ENCODE results near the gene RNF44. TPM values are rescaled to one million over a fixed set of nuclear protein-coding genes. Genes with fewer than 3 reads are reported as not detected.
A peak's percentile ranks its signal among the peaks of the same experiment; 100 is the strongest.

The RNF44 gene
- total and polyA plus RNA-seq, 2 experiments from 2014 or later, result 13.0 to 17.4 TPM

DNA sequence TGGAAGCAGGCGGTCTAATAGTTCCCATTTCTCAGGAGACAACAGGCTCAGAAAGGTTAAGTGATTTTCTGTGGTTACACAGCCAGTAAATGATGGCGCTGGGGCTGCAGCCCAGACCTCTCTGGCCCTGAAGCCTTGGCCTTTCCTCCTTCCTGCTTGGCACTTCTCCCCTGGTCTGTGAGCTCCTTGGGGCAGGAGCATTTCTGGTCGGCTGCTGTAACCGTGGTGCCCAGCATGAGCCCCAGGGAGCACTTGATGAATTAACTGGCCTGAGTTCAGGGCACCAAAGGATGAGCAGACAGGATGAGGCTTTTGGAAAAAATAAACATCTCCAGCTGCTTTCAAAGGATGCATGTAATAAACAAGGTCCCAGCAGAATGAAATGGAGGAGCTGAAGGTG lies 42.1 kb upstream of the RNF44 start:
- Histone ChIP-seq H3K4me1 (ENCODE audit: insufficient read depth) (no peaks in the 10 kb centered on the region), H3K79me2 (no peaks in the 10 kb centered on the region), H4K20me1 (ENCODE audit: insufficient read depth, poor library complexity, severe bottlenecking) (no peaks in the 10 kb centered on the region), H3K27me3 (no peaks in the 10 kb centered on the region), H3K4me2 (no peak overlapping the region), H3K4me3 (no peak overlapping the region), H3K27ac (no peak overlapping the region), H3K9me3 (ENCODE audit: low read depth) (no peaks in the 10 kb centered on the region), H3K9me2 (replicated peaks; ENCODE audit: insufficient read depth) (no peaks in the 10 kb centered on the region), H3K36me3 (replicated peaks; ENCODE audit: insufficient read depth, low read depth) (no peaks in the 10 kb centered on the region), H2AFZ (no peak overlapping the region)
- WGBS (ENCODE audit: low lambda C conversion rate, missing lambda C conversion rate), result 79% methylated on average over 4 of the region's 4 CpGs
- DNase-seq (ENCODE audit: low spot score), result no peak
- TF ChIP-seq EZH2phosphoT487 (IDR thresholded peaks at IDR 0.05; ENCODE audit: low read depth, severe bottlenecking, unreplicated experiment) (no peak), EZH2 (IDR thresholded peaks at IDR 0.05; ENCODE audit: borderline replicate concordance) (no peak)
- TF ChIP-seq, protein P1, sequence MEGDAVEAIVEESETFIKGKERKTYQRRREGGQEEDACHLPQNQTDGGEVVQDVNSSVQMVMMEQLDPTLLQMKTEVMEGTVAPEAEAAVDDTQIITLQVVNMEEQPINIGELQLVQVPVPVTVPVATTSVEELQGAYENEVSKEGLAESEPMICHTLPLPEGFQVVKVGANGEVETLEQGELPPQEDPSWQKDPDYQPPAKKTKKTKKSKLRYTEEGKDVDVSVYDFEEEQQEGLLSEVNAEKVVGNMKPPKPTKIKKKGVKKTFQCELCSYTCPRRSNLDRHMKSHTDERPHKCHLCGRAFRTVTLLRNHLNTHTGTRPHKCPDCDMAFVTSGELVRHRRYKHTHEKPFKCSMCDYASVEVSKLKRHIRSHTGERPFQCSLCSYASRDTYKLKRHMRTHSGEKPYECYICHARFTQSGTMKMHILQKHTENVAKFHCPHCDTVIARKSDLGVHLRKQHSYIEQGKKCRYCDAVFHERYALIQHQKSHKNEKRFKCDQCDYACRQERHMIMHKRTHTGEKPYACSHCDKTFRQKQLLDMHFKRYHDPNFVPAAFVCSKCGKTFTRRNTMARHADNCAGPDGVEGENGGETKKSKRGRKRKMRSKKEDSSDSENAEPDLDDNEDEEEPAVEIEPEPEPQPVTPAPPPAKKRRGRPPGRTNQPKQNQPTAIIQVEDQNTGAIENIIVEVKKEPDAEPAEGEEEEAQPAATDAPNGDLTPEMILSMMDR (IDR thresholded peaks at IDR 0.05; ENCODE audit: poor library complexity), result no peak

DNA sequence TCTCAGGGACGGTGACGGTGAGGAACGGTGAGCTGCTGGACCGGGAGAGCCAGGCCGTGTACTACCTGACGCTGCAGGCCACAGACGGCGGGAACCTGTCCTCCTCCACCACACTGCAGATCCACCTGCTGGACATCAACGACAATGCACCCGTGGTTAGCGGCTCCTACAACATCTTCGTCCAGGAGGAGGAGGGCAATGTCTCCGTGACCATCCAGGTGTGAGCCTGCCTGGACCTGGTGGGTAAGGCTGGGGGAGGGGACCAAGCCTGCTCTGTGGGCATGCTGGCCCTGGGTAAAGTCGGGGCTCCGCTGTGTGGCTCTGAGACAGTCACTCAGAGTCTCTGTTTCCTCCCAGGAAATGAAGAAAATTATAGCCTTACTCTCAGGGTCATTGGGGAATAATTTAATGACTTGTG lies 41.2 kb upstream of the RNF44 start:
- H3K36me3 ChIP-seq (replicated peaks; ENCODE audit: insufficient read depth, low read depth), result no peaks in the 10 kb centered on the region
- WGBS (ENCODE audit: low lambda C conversion rate, missing lambda C conversion rate), result 14% methylated on average over 15 of the region's 15 CpGs
- H3K4me3 ChIP-seq, result no peak overlapping the region
- no peak overlapping the region for H3K4me2 ChIP-seq
- H3K9me2 ChIP-seq (replicated peaks; ENCODE audit: insufficient read depth), result no peaks in the 10 kb centered on the region
- peak; percentile 86 for DNase-seq (ENCODE audit: low spot score)
- no peak for TF ChIP-seq EZH2 (IDR thresholded peaks at IDR 0.05; ENCODE audit: borderline replicate concordance)
- TF ChIP-seq, protein P1 (IDR thresholded peaks at IDR 0.05; ENCODE audit: poor library complexity), result peak; percentile 57
- TF ChIP-seq EZH2phosphoT487 (IDR thresholded peaks at IDR 0.05; ENCODE audit: low read depth, severe bottlenecking, unreplicated experiment), result no peak
- no peaks in the 10 kb centered on the region for H3K27me3 ChIP-seq
- H4K20me1 ChIP-seq (ENCODE audit: insufficient read depth, poor library complexity, severe bottlenecking), result no peaks in the 10 kb centered on the region
- no peaks in the 10 kb centered on the region for H3K79me2 ChIP-seq
- H3K27ac ChIP-seq, result no peak overlapping the region
- H3K4me1 ChIP-seq (ENCODE audit: insufficient read depth), result no peaks in the 10 kb centered on the region
- H2AFZ ChIP-seq, result no peak overlapping the region
- no peaks in the 10 kb centered on the region for H3K9me3 ChIP-seq (ENCODE audit: low read depth)

DNA sequence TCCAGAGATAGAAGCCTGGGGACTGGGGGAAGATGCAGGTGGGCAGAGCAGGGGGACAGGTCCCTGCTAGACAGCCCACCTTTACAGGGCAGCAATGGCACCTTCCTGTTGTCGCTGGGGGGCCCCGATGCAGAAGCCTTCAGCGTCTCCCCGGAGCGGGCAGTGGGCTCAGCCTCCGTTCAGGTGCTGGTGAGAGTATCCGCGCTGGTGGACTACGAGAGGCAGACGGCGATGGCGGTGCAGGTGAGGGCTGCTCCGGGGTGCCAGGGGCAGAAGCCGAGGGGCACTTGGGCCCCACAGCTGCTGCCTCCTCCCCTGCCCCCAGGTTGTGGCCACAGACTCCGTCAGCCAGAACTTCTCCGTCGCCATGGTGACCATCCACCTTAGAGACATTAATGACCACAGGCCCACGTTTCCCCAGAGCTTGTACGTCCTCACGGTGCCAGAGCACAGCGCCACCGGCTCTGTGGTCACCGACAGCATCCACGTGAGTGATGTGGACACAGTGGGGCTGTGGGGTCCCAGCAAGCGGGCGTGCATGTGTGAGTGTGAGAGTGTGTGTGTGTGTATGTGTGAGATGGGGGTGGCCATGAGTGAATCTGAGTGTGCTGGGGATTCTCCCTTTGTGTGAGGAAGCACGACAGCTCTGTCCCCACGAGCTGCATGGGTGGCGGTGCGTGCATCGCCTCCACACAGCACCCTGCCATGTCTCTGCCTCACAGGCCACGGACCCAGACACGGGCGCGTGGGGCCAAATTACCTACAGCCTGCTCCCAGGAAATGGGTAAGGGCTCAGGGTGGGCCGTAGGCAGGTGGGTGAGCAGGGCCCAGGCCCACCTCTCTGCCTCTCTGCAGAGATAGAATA lies 40.3 kb upstream of the RNF44 start:
- H2AFZ ChIP-seq, result no peak overlapping the region
- H3K79me2 ChIP-seq, result no peaks in the 10 kb centered on the region
- TF ChIP-seq EZH2phosphoT487 (IDR thresholded peaks at IDR 0.05; ENCODE audit: low read depth, severe bottlenecking, unreplicated experiment), result no peak
- TF ChIP-seq, protein P1 (IDR thresholded peaks at IDR 0.05; ENCODE audit: poor library complexity), result no peak
- no peak for TF ChIP-seq EZH2 (IDR thresholded peaks at IDR 0.05; ENCODE audit: borderline replicate concordance)
- H3K27me3 ChIP-seq, result no peaks in the 10 kb centered on the region
- H3K36me3 ChIP-seq (replicated peaks; ENCODE audit: insufficient read depth, low read depth), result no peaks in the 10 kb centered on the region
- H3K4me1 ChIP-seq (ENCODE audit: insufficient read depth), result no peaks in the 10 kb centered on the region
- H3K4me3 ChIP-seq, result no peak overlapping the region
- H3K27ac ChIP-seq, result no peak overlapping the region
- DNase-seq (ENCODE audit: low spot score), result no peak
- no peak overlapping the region for H3K4me2 ChIP-seq
- 88% methylated on average over 36 of the region's 36 CpGs for WGBS (ENCODE audit: low lambda C conversion rate, missing lambda C conversion rate)
- H3K9me2 ChIP-seq (replicated peaks; ENCODE audit: insufficient read depth), result no peaks in the 10 kb centered on the region
- H4K20me1 ChIP-seq (ENCODE audit: insufficient read depth, poor library complexity, severe bottlenecking), result no peaks in the 10 kb centered on the region
- H3K9me3 ChIP-seq (ENCODE audit: low read depth), result no peaks in the 10 kb centered on the region

All from hepatocyte (in vitro differentiated cells).